MCF 10A (cell line): ENCODE data around the gene NRG4. TPM values are rescaled to one million over a fixed set of nuclear protein-coding genes. Genes with fewer than 3 reads are reported as not detected.

ENCODE experiments used
- BruUV-seq: library from RNA; stranded (reverse); fragments of 400-500 nt; replicated peaks from 2 replicates; lab custom pipeline; 2021; lab: Mats Ljungman, UMichigan
- CTCF ChIA-PET: fragments of 300-600 bp; sonication (Branson Sonifier 250); formaldehyde crosslinking; extraction: SDS; loops from one replicate; lab custom pipeline; 2021; ENCODE audit warnings: antibody characterized with exemption, inconsistent platforms; lab: Yijun Ruan, JAX
- POLR2A ChIA-PET: fragments of 300-600, 350-650 bp; sonication (Branson Sonifier 250); formaldehyde crosslinking; extraction: SDS; loops from one replicate; lab custom pipeline; 2020; ENCODE audit warnings: antibody characterized with exemption, inconsistent platforms; lab: Yijun Ruan, JAX
- DNase-seq: peaks from one replicate; pipeline ENCODE4 v3.0.0-alpha.2; 2018; ENCODE audit not compliant: unreplicated experiment
- H3K27ac Mint-ChIP-seq: one replicate; pipeline ENCODE4 v1.8.0; 2022; ENCODE audit warnings: mild to moderate bottlenecking, low read depth, mixed read lengths; ENCODE audit not compliant: unreplicated experiment
- H3K27me3 Mint-ChIP-seq: one replicate; pipeline ENCODE4 v1.8.0; 2022; ENCODE audit warnings: mixed read lengths; ENCODE audit not compliant: insufficient read depth, unreplicated experiment
- H3K36me3 Mint-ChIP-seq: one replicate; pipeline ENCODE4 v1.8.0; 2022; ENCODE audit warnings: mild to moderate bottlenecking, moderate library complexity, mixed read lengths; ENCODE audit not compliant: insufficient read depth, unreplicated experiment
- H3K4me1 Mint-ChIP-seq: one replicate; pipeline ENCODE4 v1.8.0; 2022; ENCODE audit warnings: mixed read lengths; ENCODE audit not compliant: insufficient read depth, unreplicated experiment
- H3K4me3 Mint-ChIP-seq: one replicate; pipeline ENCODE4 v1.8.0; 2022; ENCODE audit warnings: mild to moderate bottlenecking, moderate library complexity, mixed read lengths; ENCODE audit not compliant: unreplicated experiment
- H3K9me3 Mint-ChIP-seq: one replicate; pipeline ENCODE4 v1.8.0; 2022; ENCODE audit warnings: mixed read lengths; ENCODE audit not compliant: unreplicated experiment
- CTCF ChIP-seq: fragments of 200-600 bp; IDR thresholded peaks from one replicate; pipeline ENCODE4 v1.8.0; 2022; ENCODE audit warnings: antibody characterized with exemption, mild to moderate bottlenecking; ENCODE audit not compliant: unreplicated experiment
- intact Hi-C: fragments of 100-400 bp; cut with micrococcal nuclease; formaldehyde crosslinking; loops from 2 replicates; pipeline ENCODE4 v1.14.1; 2022
- total RNA-seq: library from RNA; stranded (reverse); gene quantifications from 2 replicates; pipeline ENCODE4 v1.2.3, GENCODE V29; 2022

NRG4 gene
- total RNA-seq, 1 experiment from 2014 or later, result not detected

GRCh38 chr15:75895731-75896130 is 116.5 kb downstream of the NRG4 start:
- no peak for TF ChIP-seq CTCF
- BruUV-seq, result no TSS peak
- H3K9me3 Mint-ChIP-seq, result no peaks in the 10 kb centered on the region
- ChIA-PET CTCF (no interaction called here), POLR2A (no interaction called here)
- no peak overlapping the region for H3K27ac Mint-ChIP-seq
- no peaks in the 10 kb centered on the region for H3K27me3 Mint-ChIP-seq
- no peak for DNase-seq
- H3K36me3 Mint-ChIP-seq, result peaks cover 21% of the 10 kb centered on the region
- peaks cover 7% of the 10 kb centered on the region for H3K4me1 Mint-ChIP-seq
- H3K4me3 Mint-ChIP-seq, result no peak overlapping the region
- intact Hi-C loops, result no loop called here

- no TSS peak for BruUV-seq
- POLR2A ChIA-PET, result interaction anchor here (1.0 kb wide), 1 partner anchor 10 kb away, joined by 4 read pairs; no protein-coding TSS in a partner anchor
- no peak for TF ChIP-seq CTCF
- H3K9me3 Mint-ChIP-seq, result no peaks in the 10 kb centered on the region
- H3K4me3 Mint-ChIP-seq, result no peak overlapping the region
- CTCF ChIA-PET, result interaction anchor here (0.7 kb wide), 2 partner anchors 10 to 26 kb away, joined by 3 read pairs; no protein-coding TSS in a partner anchor
- peaks cover 20% of the 10 kb centered on the region for H3K36me3 Mint-ChIP-seq
- H3K27me3 Mint-ChIP-seq, result no peaks in the 10 kb centered on the region
- intact Hi-C loops, result no loop called here
- peak; percentile 62 for DNase-seq
- H3K27ac Mint-ChIP-seq, result peak overlapping the region; percentile 42
- peaks cover 7% of the 10 kb centered on the region for H3K4me1 Mint-ChIP-seq
These were observed 120.3 kb downstream of the NRG4 start for GRCh38 chr15:75891895-75892294.

Other genes with a start within 250 kb of the NRG4 start
- 28.3 and 36.4 TPM in 2 replicates for gene UBE2Q2, start 169.0 kb downstream of the NRG4 start, total RNA-seq
- 49.2 and 70.7 TPM in 2 replicates for gene FBXO22, start 108.5 kb downstream of the NRG4 start, total RNA-seq
- not detected in 2 replicates for gene TMEM266, start 47.6 kb upstream of the NRG4 start, total RNA-seq